ACC112 (cell line): Measurements from ENCODE around the gene RAB12.

Source experiments
- H2AFZ ChIP-seq: fragments of 200-600 bp; sonication (generic); one replicate; pipeline ENCODE4 v1.6.0; 2017; ENCODE audit warnings: antibody characterized with exemption, low read length; ENCODE audit not compliant: unreplicated experiment
- H3K27ac ChIP-seq: fragments of 200-600 bp; sonication (generic); 2 replicates; pipeline ENCODE4 v1.5.1; 2014; ENCODE audit warnings: low read depth, mild to moderate bottlenecking, antibody characterized with exemption, low read length, moderate library complexity
- H3K27me3 ChIP-seq: fragments of 200-600 bp; sonication (generic); 2 replicates; pipeline ENCODE4 v1.6.1; 2014; ENCODE audit warnings: mild to moderate bottlenecking, antibody characterized with exemption, low read length, moderate library complexity, mixed read lengths; ENCODE audit not compliant: insufficient read depth
- H3K36me3 ChIP-seq: fragments of 200-600 bp; sonication (generic); 2 replicates; pipeline ENCODE4 v1.6.1; 2016; ENCODE audit warnings: mild to moderate bottlenecking, antibody characterized with exemption, low read length, moderate library complexity, mixed read lengths; ENCODE audit not compliant: insufficient read depth
- H3K4me1 ChIP-seq: fragments of 200-600 bp; sonication (generic); one replicate; pipeline ENCODE4 v1.6.1; 2016; ENCODE audit warnings: low read length, mixed read lengths; ENCODE audit not compliant: insufficient read depth, unreplicated experiment, control insufficient read depth
- H3K4me3 ChIP-seq: fragments of 200-600 bp; sonication (generic); 2 replicates; pipeline ENCODE4 v1.5.1; 2014; ENCODE audit warnings: mild to moderate bottlenecking, low read depth, low read length
- H3K79me2 ChIP-seq: fragments of 200-600 bp; sonication (generic); one replicate; pipeline ENCODE4 v1.6.0; 2016; ENCODE audit warnings: low read length; ENCODE audit not compliant: control insufficient read depth, unreplicated experiment, insufficient read depth

The RAB12 gene

DNA sequence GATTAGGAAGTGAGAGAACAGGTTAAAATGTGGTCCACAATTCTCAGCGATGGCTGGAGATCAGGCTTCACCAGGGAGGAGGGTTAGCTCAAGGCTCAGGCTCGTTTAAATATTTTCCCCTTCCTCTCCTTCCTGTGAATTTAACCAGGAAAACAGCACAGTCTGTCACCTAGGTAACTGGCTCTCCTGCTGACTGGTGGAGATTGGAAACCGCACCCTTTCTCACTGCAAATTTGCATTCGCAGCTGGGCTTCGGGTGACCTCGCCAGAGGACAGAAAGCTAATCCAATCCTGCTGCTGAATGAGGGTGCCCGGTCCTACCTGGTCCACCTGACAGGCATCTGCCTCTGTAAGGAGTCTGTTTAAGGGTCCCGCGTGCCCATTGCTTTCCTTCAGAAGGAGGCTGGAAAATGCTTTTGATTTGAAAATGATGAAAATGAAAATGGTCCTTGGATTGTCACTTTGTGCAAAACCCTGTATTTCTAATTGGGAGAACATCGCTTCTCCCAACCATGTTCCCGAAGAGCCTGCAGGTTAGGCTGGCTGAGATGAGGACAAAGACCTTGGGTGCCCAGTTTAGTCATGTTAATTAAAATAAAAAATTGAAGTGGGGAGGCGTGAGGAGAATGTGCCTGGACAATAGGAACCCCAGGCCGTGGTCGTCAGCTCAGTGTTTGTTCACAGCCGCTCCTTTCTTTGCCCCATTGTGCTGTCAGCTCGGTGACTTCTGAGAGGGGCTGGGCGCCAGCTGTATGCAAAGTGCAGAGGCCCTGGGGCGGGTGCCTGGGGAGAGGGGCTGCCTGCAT is 52.7 kb downstream of the RAB12 start:
- peaks cover 28% of the 10 kb centered on the region for H3K4me1 ChIP-seq
- peak overlapping the region; percentile 21 for H2AFZ ChIP-seq
- no peak overlapping the region for H3K4me3 ChIP-seq
- H3K27me3 ChIP-seq, result no peaks in the 10 kb centered on the region
- no peaks in the 10 kb centered on the region for H3K79me2 ChIP-seq
- H3K27ac ChIP-seq, result no peak overlapping the region
- no peaks in the 10 kb centered on the region for H3K36me3 ChIP-seq

- Histone ChIP-seq H3K36me3 (no peaks in the 10 kb centered on the region), H3K79me2 (no peaks in the 10 kb centered on the region), H3K27ac (no peak overlapping the region), H3K27me3 (no peaks in the 10 kb centered on the region), H3K4me3 (no peak overlapping the region), H3K4me1 (peaks cover 31% of the 10 kb centered on the region), H2AFZ (no peak overlapping the region)
Observed at GRCh38 chr18:8662560-8663255, 53.5 kb downstream of the RAB12 start.

- Histone ChIP-seq H3K4me1 (peaks cover 31% of the 10 kb centered on the region), H3K27ac (peak overlapping the region; percentile 23; the same call in 1 of the 2 replicates), H2AFZ (peak overlapping the region; percentile 49), H3K36me3 (no peaks in the 10 kb centered on the region), H3K27me3 (no peaks in the 10 kb centered on the region), H3K4me3 (no peak overlapping the region), H3K79me2 (no peaks in the 10 kb centered on the region)
Observed at GRCh38 chr18:8667846-8668245, 58.6 kb downstream of the RAB12 start.

DNA sequence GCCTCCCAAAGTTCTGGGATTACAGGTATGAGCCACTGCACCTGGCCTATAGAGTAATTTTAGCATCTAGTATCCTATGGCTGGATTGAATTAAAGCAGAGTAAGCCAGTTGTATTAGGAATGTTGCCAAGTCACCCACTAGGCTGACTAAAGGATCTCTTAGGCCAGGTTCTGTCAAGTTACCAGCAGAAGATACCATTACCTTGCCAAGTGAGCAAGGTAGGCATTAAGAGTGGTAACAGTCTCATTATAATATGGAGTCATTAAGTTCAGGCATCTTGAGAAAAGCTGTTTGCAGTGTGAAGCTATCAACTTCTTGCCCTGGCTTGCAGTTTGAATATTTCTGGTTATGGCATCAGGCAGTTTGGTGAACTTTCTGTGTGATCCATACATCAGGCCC is 59.1 kb downstream of the RAB12 start:
- H3K27me3 ChIP-seq, result no peaks in the 10 kb centered on the region

GRCh38 chr18:8669571-8669970 is 60.3 kb downstream of the RAB12 start:
- H3K4me3 ChIP-seq, result no peak overlapping the region
- peaks cover 37% of the 10 kb centered on the region for H3K4me1 ChIP-seq
- H2AFZ ChIP-seq, result no peak overlapping the region
- H3K27ac ChIP-seq, result no peak overlapping the region
- no peaks in the 10 kb centered on the region for H3K27me3 ChIP-seq
- no peaks in the 10 kb centered on the region for H3K36me3 ChIP-seq
- no peaks in the 10 kb centered on the region for H3K79me2 ChIP-seq

More for the DNA sequence above, 59.1 kb downstream of the RAB12 start:
- Histone ChIP-seq H3K79me2 (no peaks in the 10 kb centered on the region), H3K4me1 (peaks cover 32% of the 10 kb centered on the region), H3K27ac (no peak overlapping the region), H2AFZ (no peak overlapping the region), H3K4me3 (no peak overlapping the region), H3K36me3 (no peaks in the 10 kb centered on the region)

DNA sequence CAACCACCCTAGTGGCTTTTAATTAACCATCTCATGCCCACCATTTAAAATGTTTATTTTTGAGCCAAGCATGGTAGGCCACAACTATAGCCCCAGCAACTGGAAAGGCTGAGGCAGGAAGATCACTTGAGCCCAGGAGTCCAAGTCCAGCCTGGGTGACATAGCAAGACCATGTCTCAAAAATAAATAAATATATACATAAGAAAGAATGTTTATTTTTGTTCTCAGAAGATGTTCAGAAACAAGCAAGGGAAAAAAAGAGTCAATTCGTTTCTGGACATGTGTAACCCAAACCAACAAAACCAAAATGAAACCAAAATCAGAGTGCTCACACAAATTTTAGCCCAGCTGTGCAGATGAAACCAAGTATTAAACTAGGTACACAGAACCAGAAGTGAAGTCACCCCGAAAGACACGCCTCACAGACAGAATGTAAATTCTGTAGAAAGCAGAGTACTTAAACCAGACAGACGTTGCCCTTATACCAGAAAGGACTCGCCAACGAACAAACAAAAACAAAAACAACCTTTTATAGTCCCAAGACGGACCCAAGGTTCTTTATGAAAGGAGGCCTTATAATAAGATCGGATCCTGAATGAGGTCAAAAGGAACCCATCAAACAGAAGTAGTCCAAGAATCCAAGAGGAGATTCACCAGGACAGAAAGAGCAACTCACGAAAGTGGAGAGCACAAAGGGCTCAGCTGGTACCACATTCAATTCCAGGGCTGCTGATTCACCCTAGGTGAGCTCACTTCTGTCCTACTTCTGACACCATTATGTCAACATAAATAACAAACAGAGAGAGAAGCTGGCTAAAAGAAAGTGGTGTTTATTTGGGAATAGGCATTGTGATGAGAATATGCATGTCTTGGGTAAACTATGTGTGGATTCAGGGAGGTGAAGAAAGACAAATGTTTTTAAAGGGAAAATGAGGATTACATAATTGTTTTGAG is 64.3 kb downstream of the RAB12 start:
- no peaks in the 10 kb centered on the region for H3K36me3 ChIP-seq
- no peak overlapping the region for H3K27ac ChIP-seq
- H2AFZ ChIP-seq, result peak overlapping the region; percentile 51
- no peaks in the 10 kb centered on the region for H3K27me3 ChIP-seq
- H3K79me2 ChIP-seq, result no peaks in the 10 kb centered on the region
- H3K4me3 ChIP-seq, result no peak overlapping the region
- H3K4me1 ChIP-seq, result peaks cover 7% of the 10 kb centered on the region

DNA sequence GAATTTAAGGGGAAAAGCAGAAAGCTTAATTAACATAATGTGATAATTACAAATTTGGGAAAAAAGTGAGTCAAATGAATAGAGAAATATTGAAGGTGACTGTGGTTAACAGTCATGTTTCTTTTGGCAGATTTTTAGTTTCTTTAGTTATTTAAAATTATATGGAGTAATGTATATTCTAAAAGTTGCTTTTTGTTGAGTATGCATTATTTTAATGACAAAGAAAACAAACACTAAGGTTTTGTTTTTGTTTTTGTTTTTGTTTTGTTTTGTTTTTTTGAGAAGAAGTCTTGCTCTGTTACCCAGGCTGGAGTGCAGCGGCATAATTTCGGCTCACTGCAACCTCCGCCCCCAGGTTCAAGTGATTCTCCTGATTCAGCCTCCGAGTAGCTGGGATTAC is 65.8 kb downstream of the RAB12 start:
- Histone ChIP-seq H3K4me1 (peaks cover 6% of the 10 kb centered on the region), H3K4me3 (no peak overlapping the region), H3K27ac (no peak overlapping the region), H3K27me3 (no peaks in the 10 kb centered on the region), H2AFZ (no peak overlapping the region), H3K36me3 (no peaks in the 10 kb centered on the region), H3K79me2 (no peaks in the 10 kb centered on the region)

DNA sequence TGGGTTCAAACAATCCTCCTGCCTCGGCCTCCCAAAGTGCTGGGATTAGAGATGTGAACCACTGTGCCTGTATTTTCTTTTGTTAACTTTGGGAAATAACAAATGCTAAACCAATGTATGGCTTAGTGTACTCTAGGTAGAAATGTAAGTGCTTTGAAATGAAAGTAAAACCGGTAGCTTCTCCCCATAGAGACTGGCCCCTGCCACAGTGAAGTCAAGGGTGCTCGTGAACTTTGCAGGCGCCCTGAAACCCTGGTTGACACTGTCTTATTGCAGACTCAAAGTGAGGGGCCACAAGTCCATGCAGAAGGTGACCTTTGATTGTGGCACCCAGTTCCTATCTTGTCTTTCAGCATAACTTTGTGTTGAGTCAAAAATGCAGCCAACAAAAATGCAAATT is 72.0 kb downstream of the RAB12 start:
- Histone ChIP-seq H3K36me3 (no peaks in the 10 kb centered on the region), H3K4me1 (peaks cover 10% of the 10 kb centered on the region), H3K4me3 (no peak overlapping the region), H3K27me3 (no peaks in the 10 kb centered on the region), H2AFZ (peak overlapping the region; percentile 57), H3K79me2 (no peaks in the 10 kb centered on the region), H3K27ac (no peak overlapping the region)

DNA sequence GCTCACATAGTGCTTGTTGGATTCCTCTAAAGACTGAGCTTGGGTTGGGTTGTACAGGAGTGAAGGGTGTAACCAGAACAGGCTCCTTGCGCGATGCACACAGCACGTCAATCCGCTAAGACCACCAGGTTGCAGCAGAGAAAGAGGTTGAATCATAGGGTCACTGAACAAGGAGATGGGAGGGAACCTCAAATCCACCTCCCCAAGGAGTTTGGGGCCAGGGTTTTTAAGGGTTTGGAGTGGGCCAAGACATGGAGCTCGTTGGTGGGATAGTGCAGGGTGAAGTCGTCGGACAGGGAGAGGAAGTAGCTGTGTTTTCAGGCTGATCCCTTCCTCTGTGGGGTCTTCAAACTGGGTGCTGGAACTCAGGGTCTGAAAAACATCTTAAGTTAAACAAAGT is 75.3 kb downstream of the RAB12 start:
- Histone ChIP-seq H2AFZ (no peak overlapping the region), H3K4me3 (no peak overlapping the region), H3K27ac (no peak overlapping the region), H3K79me2 (no peaks in the 10 kb centered on the region), H3K27me3 (no peaks in the 10 kb centered on the region), H3K36me3 (no peaks in the 10 kb centered on the region), H3K4me1 (peaks cover 10% of the 10 kb centered on the region)

DNA sequence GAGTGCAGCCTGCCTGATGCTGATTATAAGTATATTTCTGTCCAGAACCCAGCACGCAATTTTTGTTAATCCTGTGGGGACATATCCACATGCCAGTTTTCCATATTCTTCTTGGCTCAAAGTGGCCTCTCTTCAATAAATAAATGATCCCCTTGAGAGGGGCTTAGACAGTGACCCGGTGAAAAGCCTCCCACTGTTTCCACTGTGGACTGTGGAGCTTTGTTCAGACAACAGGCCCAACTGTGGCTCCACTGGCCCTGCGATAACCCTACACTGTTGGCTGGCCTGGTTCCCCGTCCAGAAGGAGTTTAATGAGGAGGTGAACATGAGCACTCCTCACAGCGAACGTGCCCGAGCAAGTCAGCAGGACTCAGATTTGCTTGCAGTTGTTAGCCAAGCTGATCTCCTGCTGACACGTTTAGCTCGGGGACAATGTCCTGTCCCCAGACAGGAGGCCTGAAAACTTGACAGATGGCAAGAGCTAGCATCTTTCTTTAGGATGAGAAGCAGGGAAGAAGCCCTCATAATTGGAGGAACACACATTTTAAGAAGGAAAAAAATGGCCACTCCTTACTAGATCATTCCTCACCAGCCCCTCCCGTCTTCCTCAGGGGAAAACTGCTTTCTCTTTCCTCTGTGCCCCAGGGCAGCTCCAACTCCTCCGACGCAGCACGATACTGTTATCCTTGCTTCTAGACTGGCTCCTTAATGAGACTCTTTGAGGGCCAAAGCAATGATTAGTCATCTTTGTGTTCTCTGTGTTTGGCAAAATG is 76.1 kb downstream of the RAB12 start:
- no peaks in the 10 kb centered on the region for H3K27me3 ChIP-seq
- H3K27ac ChIP-seq, result 0 out of 2 replicates have a peak overlapping the region, but pooled peaks have one; percentile 2
- H3K79me2 ChIP-seq, result no peaks in the 10 kb centered on the region
- H3K4me3 ChIP-seq, result 0 out of 2 replicates have a peak overlapping the region, but pooled peaks have one; percentile 21
- peak overlapping the region; percentile 75 for H2AFZ ChIP-seq
- H3K4me1 ChIP-seq, result peaks cover 10% of the 10 kb centered on the region
- no peaks in the 10 kb centered on the region for H3K36me3 ChIP-seq
